Lower lobe of right lung (tissue), 2 donors: ENCODE data around the gene PLA2G4F. TPM values are rescaled to one million over a fixed set of nuclear protein-coding genes. Genes with fewer than 3 reads are reported as not detected.

ENCODE experiments used
- ATAC-seq, 2 donors: fragments of 200-7000 bp; cut with Tn5 transposase; one replicate each; pipeline ENCODE4 v1.9.1; 2020 to 2022; ENCODE audit warnings: mild to moderate bottlenecking in 2 of 2, moderate library complexity in 2 of 2
- DNase-seq: peaks from one replicate; pipeline ENCODE4 v3.0.0-alpha.2; 2020
- H3K27ac ChIP-seq: fragments of 200-600 bp; one replicate; pipeline ENCODE4 v1.8.0; 2022
- H3K27me3 ChIP-seq: fragments of 200-600 bp; one replicate; pipeline ENCODE4 v1.8.0; 2022; ENCODE audit warnings: low read depth
- H3K36me3 ChIP-seq: fragments of 200-600 bp; one replicate; pipeline ENCODE4 v1.8.0; 2022; ENCODE audit warnings: mild to moderate bottlenecking
- H3K4me1 ChIP-seq: fragments of 200-600 bp; one replicate; pipeline ENCODE4 v1.8.0; 2022
- H3K4me3 ChIP-seq: fragments of 200-600 bp; one replicate; pipeline ENCODE4 v1.8.0; 2022; ENCODE audit warnings: mild to moderate bottlenecking
- H3K9me3 ChIP-seq: fragments of 200-600 bp; one replicate; pipeline ENCODE4 v1.8.0; 2022
- CTCF ChIP-seq: fragments of 200-600 bp; IDR thresholded peaks from one replicate; pipeline ENCODE4 v1.8.0; 2022; ENCODE audit warnings: antibody characterized with exemption, mild to moderate bottlenecking
- intact Hi-C: fragments of 100-400 bp; cut with DNase I; formaldehyde crosslinking; loops from one replicate; pipeline ENCODE4 v1.11.0; 2022
- total RNA-seq: library from RNA; stranded (reverse); fragmentation: NEBNext Ultra II Directional; extraction: Animal tissue kit (Norgen Biotek cat#: 25700); gene quantifications from one replicate; pipeline ENCODE4 v1.2.1, GENCODE V29; 2021
- donor health status: DM: no; HTN: yes; CAD: no; lungs with severe emphysema.

PLA2G4F gene
- total RNA-seq, 1 donor from 2014 or later: 99.0 TPM

- H3K4me3 ChIP-seq: no peak overlapping the region
- ATAC-seq: no peak
- H3K27ac ChIP-seq: no peak overlapping the region
- H3K4me1 ChIP-seq: peaks cover 9% of the 10 kb centered on the region
- intact Hi-C loops: no loop called here
- TF ChIP-seq CTCF: no peak
- no peaks in the 10 kb centered on the region for H3K36me3 ChIP-seq
- no peaks in the 10 kb centered on the region for H3K9me3 ChIP-seq
- no peak for DNase-seq
- no peaks in the 10 kb centered on the region for H3K27me3 ChIP-seq
These were observed 4.7 kb downstream of the PLA2G4F start for GRCh38 chr15:42151736-42152135.

- no peaks in the 10 kb centered on the region for H3K9me3 ChIP-seq
- DNase-seq (no peak), ATAC-seq (no peak)
- intact Hi-C loops: no loop called here
- peaks cover 9% of the 10 kb centered on the region for H3K4me1 ChIP-seq
- no peaks in the 10 kb centered on the region for H3K27me3 ChIP-seq
- H3K27ac ChIP-seq: no peak overlapping the region
- TF ChIP-seq CTCF: no peak
- no peaks in the 10 kb centered on the region for H3K36me3 ChIP-seq
- H3K4me3 ChIP-seq: no peak overlapping the region
These were observed 5.3 kb downstream of the PLA2G4F start for GRCh38 chr15:42151141-42151561.

GRCh38 chr15:42150219-42150970, 6.0 kb downstream of the PLA2G4F start:
- TF ChIP-seq CTCF: no peak
- Histone ChIP-seq H3K27ac (no peak overlapping the region), H3K36me3 (no peaks in the 10 kb centered on the region), H3K4me3 (no peak overlapping the region), H3K4me1 (peaks cover 9% of the 10 kb centered on the region), H3K27me3 (no peaks in the 10 kb centered on the region), H3K9me3 (no peaks in the 10 kb centered on the region)
- intact Hi-C loops: no loop called here
- DNase-seq (no peak), ATAC-seq (no peak)

GRCh38 chr15:42149493-42150218, 6.8 kb downstream of the PLA2G4F start:
- DNase-seq (no peak), ATAC-seq (no peak)
- no peak overlapping the region for H3K4me3 ChIP-seq
- peaks cover 9% of the 10 kb centered on the region for H3K4me1 ChIP-seq
- H3K27me3 ChIP-seq: no peaks in the 10 kb centered on the region
- intact Hi-C loops: no loop called here
- no peak for TF ChIP-seq CTCF
- no peaks in the 10 kb centered on the region for H3K36me3 ChIP-seq
- H3K9me3 ChIP-seq: no peaks in the 10 kb centered on the region
- no peak overlapping the region for H3K27ac ChIP-seq

- H3K36me3 ChIP-seq: no peaks in the 10 kb centered on the region
- ATAC-seq (no peak), DNase-seq (no peak)
- no peak overlapping the region for H3K27ac ChIP-seq
- no peak for TF ChIP-seq CTCF
- H3K9me3 ChIP-seq: no peaks in the 10 kb centered on the region
- peaks cover 9% of the 10 kb centered on the region for H3K4me1 ChIP-seq
- intact Hi-C loops: no loop called here
- no peak overlapping the region for H3K4me3 ChIP-seq
- H3K27me3 ChIP-seq: no peaks in the 10 kb centered on the region
These were observed 7.5 kb downstream of the PLA2G4F start for GRCh38 chr15:42148808-42149492.
